Esophagus squamous epithelium (tissue), 4 donors: ENCODE measurements around the gene LRRC37A.
"Not testable (repeated sequence)": the region's sequence is repeated elsewhere in the genome, so short reads cannot be mapped to it uniquely, and the experiment has no call there.

Experiments
- POLR2A ChIP-seq, 4 donors: fragments of 450-650 bp; IDR thresholded peaks; one replicate each; pipeline ENCODE4 v1.6.1; 2017; ENCODE audit warnings: antibody characterized with exemption in 4 of 4, mild to moderate bottlenecking in 4 of 4, moderate library complexity in 3 of 4
- TF ChIP-seq, protein P1 (sequence below), 6 experiments: fragments of 450-650 bp in 4 of 6; fragments of 200-600 bp in 2 of 6; sonication (generic) in 2 of 6; IDR thresholded peaks; one replicate each; pipeline ENCODE4 v1.5.1; 2016 to 2019; ENCODE audit warnings: antibody characterized with exemption in 6 of 6, mild to moderate bottlenecking in 4 of 6, moderate library complexity in 4 of 6

DNA sequence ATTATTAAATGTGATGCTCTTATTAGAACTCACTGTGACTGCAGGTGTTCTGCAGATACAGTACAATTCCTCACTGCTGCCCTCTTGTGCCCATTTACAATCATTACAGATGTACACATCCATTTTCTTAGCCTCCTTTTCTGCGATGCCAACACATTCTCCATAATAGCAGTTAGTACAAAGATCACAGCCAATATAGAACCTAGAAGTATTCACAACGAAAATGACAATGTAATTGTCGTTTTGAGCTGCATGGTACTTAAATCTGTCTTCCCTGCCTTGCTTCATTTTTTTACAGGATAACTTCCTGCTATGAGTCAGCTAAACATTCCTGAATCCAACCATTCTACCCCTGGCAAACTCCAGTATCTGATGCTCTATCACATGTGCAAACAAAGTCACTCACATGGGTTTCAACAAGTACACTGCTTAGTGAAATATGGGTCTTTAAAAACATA is 8.1 kb upstream of the LRRC37A start:
- not testable (repeated sequence) for TF ChIP-seq POLR2A (IDR thresholded peaks at IDR 0.05)
- TF ChIP-seq, protein P1, sequence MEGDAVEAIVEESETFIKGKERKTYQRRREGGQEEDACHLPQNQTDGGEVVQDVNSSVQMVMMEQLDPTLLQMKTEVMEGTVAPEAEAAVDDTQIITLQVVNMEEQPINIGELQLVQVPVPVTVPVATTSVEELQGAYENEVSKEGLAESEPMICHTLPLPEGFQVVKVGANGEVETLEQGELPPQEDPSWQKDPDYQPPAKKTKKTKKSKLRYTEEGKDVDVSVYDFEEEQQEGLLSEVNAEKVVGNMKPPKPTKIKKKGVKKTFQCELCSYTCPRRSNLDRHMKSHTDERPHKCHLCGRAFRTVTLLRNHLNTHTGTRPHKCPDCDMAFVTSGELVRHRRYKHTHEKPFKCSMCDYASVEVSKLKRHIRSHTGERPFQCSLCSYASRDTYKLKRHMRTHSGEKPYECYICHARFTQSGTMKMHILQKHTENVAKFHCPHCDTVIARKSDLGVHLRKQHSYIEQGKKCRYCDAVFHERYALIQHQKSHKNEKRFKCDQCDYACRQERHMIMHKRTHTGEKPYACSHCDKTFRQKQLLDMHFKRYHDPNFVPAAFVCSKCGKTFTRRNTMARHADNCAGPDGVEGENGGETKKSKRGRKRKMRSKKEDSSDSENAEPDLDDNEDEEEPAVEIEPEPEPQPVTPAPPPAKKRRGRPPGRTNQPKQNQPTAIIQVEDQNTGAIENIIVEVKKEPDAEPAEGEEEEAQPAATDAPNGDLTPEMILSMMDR (IDR thresholded peaks at IDR 0.05): peak; percentile 62 to 83 (median 76)
